NCI-H1694 treated with DMSO at 0.1 percent for 48 hours (cell line): ENCODE measurements around the gene GP9.
"Not testable (repeated sequence)": the region's sequence is repeated elsewhere in the genome, so short reads cannot be mapped to it uniquely, and the experiment has no call there.

Experiments used
- DNase-seq: peaks from one replicate; lab custom pipeline; 2025; lab: John Stamatoyannopoulos, UW

GP9 gene

GRCh38 chr3:129070086-129070885 lies 9.7 kb downstream of the GP9 start:
- DNase-seq: no peak

DNA sequence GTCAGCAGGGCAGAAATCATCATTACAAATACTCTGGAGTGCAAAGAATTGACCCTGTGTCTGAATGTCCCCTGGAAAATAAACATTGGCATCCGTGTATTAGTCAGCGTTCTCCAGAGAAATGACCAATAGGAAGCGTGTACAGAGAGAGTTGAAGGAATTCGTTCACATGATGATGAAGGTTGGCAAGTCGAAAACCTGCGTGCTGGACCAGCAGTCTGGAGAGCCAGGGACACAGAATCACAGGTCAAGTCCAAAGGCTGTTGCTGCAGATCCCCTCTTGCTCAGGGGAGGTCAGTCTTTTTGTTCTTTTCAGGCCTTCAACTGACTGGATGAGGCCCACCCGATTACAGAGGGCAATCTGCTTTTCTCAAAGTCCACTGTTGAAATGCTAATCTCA lies 16.6 kb downstream of the GP9 start:
- DNase-seq: no peak

GRCh38 chr3:129078510-129078909 lies 17.9 kb downstream of the GP9 start:
- DNase-seq: no peak

GRCh38 chr3:129081503-129081902 lies 20.9 kb downstream of the GP9 start:
- DNase-seq: no peak

DNA sequence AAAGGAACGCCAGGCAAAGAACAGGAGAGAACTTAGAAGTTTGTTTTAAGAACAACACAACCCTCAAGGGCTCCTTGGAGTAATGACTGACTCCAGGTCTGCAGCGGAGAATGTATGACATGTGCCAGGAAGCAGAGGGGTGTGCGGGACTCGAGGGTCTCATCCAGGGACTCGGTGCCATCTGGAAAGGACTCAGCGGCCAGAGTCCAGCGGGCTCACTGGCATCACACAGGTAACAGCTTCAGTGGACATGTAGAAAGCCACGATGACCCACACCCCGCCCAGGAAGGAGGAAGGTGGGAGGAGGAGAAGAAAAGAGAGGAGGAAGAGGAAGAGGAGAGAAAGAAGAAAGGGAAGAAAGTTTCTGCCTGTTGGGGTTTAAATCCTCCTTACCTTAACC lies 21.4 kb downstream of the GP9 start:
- no peak for DNase-seq

DNA sequence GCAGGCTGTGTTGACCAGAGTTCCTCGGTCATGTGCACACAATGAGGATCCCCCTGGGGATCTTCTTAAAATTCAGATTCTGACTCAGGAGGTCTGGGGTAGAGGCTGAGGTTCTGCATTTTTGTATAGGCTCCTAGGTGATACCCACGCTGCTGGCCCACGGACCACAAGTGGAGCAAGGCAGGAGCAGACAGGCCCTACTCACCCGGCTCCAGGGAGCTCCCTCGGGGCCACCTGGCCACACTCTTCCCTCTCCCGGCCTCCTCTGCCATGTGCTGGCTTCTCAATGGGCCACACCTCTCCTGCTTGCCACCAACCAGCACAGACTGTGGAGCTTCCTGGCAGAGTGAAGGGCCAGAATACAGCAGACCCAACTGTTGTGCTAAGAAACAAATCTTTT lies 23.9 kb downstream of the GP9 start:
- no peak for DNase-seq

GRCh38 chr3:129085165-129085715 lies 24.7 kb downstream of the GP9 start:
- DNase-seq: no peak

DNA sequence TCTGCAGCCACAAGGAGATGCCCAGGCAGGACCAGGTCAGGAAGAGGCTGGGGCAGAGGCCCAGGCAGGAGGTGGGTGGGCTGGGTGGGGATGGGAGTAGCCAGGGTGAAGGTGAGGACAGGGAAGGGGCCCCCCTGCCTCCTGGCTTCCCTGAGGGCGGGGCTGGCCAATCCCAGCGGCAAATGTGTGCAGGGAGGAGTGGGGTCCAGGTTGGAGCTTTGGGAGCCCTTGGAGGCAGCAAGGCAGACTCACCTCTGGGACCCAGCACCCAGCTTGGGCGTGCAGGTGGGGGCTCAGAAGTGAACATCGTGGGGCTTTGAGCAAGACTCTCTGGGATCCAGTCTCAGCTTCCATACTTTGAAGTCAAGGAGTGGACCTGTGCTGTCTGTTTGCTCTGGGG lies 25.2 kb downstream of the GP9 start:
- DNase-seq: no peak

- DNase-seq: no peak
These were observed 26.6 kb downstream of the GP9 start for GRCh38 chr3:129087138-129087702.

DNA sequence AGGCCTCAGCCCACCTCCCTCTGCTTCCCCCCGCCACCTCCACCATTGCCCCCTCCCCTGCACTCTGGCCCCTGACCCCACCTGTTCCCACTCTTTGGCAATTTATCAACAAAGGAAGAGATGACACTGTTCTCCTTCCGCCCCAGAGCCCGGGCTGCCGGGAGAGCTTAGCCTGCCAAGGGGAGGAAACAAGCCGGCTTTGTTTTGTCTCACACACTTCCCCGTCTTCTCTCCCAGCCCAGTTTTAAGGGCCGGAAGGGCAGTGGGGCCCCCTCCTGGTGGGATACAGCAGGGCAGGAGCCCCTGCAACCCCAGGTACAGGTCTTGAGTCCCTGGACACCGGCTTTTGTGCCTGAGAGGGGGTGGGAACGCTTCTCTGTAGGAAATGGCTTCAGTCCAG lies 27.3 kb downstream of the GP9 start:
- peak; percentile 31 for DNase-seq

GRCh38 chr3:129088312-129088711 lies 27.7 kb downstream of the GP9 start:
- not testable (repeated sequence) for DNase-seq

DNA sequence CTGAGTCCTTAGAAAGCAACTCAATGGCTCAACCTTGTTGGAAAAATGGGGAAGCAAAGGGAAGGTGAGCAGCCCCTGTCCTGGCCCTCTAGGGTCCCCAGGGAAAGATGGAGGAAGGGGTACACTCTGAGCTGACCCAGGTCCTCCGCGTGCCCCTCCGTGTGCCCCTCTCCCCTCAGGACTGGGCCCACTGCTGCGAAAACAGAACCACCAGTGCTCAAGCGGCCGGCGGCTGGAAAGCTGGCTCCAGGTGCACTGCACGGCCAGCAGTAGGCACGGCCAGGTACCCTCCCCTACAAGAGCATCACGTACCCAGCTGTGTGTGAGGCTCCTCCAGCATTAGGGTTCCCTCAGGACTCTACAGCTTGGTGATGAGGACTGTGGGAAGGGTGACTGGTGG lies 34.7 kb downstream of the GP9 start:
- no peak for DNase-seq

GRCh38 chr3:129100274-129100673 lies 39.7 kb downstream of the GP9 start:
- no peak for DNase-seq

DNA sequence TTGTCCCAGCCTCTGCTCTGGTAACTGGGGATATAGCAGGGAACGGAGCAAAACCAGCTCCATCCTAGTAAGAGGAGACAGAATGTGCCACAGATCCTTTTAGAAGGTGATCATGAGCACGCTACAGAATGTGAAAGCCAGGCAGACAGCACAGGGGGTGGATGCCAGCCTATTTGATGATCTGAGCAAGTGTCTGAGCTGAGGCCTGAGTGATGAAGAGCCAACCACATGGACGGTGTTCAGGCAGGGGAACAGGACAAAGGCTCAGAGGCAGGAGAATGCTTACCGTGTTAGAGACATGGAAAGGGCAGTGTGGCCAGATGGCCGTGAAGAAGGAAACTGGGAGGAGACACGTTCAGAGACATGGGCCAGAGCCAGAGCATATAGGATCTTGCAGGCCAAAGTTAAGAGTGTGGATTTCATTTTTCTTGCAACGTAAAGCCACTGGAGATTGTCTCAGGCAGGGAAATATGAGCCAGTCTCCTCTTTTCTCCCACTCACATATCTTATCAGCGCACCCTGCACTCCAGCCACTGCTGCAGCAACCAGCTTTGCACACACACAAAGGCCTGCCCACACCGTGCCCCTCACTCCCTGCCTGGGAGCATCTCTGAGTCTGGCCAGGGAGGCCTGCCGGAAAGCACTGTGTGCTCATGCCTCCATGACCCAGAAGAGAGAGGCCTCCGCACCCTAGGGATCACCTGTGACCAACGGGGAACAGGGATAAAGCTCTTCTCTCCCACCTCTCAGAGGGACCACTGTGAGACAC lies 41.0 kb downstream of the GP9 start:
- DNase-seq: no peak

GRCh38 chr3:129103296-129103695 lies 42.7 kb downstream of the GP9 start:
- no peak for DNase-seq

GRCh38 chr3:129104051-129104450 lies 43.5 kb downstream of the GP9 start:
- no peak for DNase-seq

- no peak for DNase-seq
These were observed 44.0 kb downstream of the GP9 start for GRCh38 chr3:129104498-129105079.

DNA sequence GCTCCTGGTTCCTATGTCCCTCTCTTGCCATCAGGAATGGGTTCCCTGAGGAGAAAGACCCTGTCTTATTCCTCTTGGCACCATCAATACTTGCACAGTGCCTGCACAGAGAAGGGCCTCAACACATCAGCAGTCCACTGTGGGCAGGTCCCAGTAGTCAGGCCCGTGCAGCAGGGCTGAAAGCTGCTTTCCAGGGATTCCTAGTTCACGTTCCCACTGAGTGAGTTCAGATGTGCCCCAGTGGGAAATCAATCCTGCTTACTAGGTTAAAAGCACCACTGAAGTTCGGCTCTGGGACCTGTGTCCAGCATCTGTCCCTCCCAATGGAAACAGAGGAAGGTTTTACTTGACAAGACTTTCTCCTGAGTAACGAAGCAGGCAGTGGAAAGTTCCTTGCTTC lies 45.3 kb downstream of the GP9 start:
- DNase-seq: no peak

- DNase-seq: no peak
These were observed 45.7 kb downstream of the GP9 start for GRCh38 chr3:129106320-129106719.

DNA sequence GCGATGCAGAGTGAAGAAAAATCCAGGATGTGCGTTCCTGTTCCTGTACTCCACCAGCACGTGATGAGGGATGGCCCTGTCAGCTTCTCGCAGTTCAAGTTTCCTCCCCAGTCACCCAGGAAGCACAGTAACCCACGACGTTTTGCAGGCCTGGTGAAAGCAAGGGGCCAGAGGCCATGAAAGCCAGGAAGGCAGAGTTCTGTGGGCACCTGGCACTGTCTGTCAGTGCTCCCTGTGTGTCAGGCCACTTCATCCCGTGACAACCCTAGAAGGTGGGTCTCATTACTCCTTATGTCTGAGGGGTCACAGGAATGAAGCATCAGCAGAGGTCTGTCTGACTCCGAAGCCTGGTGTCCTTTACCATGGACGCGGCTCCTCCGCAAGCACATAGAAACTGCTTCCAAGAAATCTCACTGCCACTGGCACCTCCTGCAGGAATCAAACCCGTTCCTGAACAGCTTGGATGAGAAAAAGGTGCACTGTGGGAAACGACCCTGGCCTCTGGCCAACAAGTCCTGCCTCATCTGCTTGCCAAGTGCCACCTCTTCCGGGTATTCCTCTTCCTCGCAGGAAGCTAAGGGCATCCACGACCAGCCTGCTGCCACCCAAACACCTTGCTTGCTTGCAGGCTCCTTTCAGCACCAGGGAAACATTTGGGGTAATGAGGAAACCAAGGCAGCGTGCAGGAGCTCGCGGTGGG lies 46.4 kb downstream of the GP9 start:
- no peak for DNase-seq

DNA sequence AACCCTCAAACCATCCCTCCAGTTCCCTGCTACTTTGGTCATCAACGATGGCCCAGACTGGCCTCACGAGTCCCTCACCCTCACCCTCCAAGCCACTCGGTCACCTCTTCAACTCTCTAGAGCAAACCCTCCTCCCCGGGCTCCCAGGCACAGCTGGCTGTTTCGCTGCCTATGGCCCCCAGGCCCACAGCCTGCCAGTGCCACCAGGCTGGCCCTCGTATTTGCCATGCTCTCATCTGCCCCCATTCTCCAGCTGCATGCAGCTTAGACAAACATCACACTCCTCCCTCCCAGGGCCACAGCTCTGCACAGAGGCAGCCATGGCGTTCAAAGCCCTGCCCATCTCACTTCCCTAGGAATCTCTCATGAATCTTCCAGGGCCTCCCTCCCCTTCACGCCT lies 47.2 kb downstream of the GP9 start:
- no peak for DNase-seq
